ENCODE measurements around the gene HPS3. TPM values are rescaled to one million over a fixed set of nuclear protein-coding genes. Genes with fewer than 3 reads are reported as not detected.

The HPS3 gene
- total RNA-seq, 1 experiment from 2014 or later, result 20.9 TPM

GRCh38 chr3:149087208-149087607 is 42.2 kb upstream of the HPS3 start:
- no TSS peak for BruUV-seq (replicated peaks)
- TF ChIP-seq CTCF (IDR thresholded peaks at IDR 0.05; ENCODE audit: insufficient read depth in 1 of 2, low read depth in 1 of 2, low read length in 1 of 2, severe bottlenecking in 1 of 2, unreplicated experiment in 1 of 2), result no peak
- Histone ChIP-seq H3K36me3 (ENCODE audit: control insufficient read depth, insufficient read depth, low read length) (no peaks in the 10 kb centered on the region), H3K27me3 (replicated peaks; ENCODE audit: control insufficient read depth, insufficient read depth, low read length) (no peaks in the 10 kb centered on the region), H3K4me1 (peaks cover 15% of the 10 kb centered on the region), H3K9me3 (no peaks in the 10 kb centered on the region), H3K4me3 (ENCODE audit: low read depth, low read length) (no peak overlapping the region)
- intact Hi-C loops (cut with micrococcal nuclease; ENCODE audit: unreplicated experiment), result loop anchor here (5.0 kb wide), 1 partner anchor 95 kb away; the partner anchor contains the start of gene GYG1
- Mint-ChIP-seq H3K4me1 (ENCODE audit: low read depth, unreplicated experiment) (peaks cover 5% of the 10 kb centered on the region), H3K27ac (ENCODE audit: unreplicated experiment) (peak overlapping the region; percentile 82), H3K36me3 (ENCODE audit: insufficient read depth, unreplicated experiment) (peaks cover 21% of the 10 kb centered on the region), H3K27me3 (ENCODE audit: insufficient read depth, unreplicated experiment) (no peaks in the 10 kb centered on the region), H3K9me3 (ENCODE audit: unreplicated experiment) (no peaks in the 10 kb centered on the region), H3K4me3 (ENCODE audit: unreplicated experiment) (no peak overlapping the region)
- ChIA-PET POLR2A (no interaction called here), CTCF (no interaction called here)
- DNase-seq, result peak in 1 of 2 experiments; percentile 7

GRCh38 chr3:149089395-149089794 is 40.0 kb upstream of the HPS3 start:
- H3K27me3 ChIP-seq (replicated peaks; ENCODE audit: control insufficient read depth, insufficient read depth, low read length), result no peaks in the 10 kb centered on the region
- H3K4me1 Mint-ChIP-seq (ENCODE audit: low read depth, unreplicated experiment), result peaks cover 5% of the 10 kb centered on the region
- H3K4me3 ChIP-seq (ENCODE audit: low read depth, low read length), result no peak overlapping the region
- ChIA-PET POLR2A (no interaction called here), CTCF (no interaction called here)
- intact Hi-C loops (cut with micrococcal nuclease; ENCODE audit: unreplicated experiment), result loop anchor here (5.0 kb wide), 1 partner anchor 97 kb away; the partner anchor contains the start of gene GYG1
- H3K9me3 ChIP-seq, result no peaks in the 10 kb centered on the region
- no peaks in the 10 kb centered on the region for H3K9me3 Mint-ChIP-seq (ENCODE audit: unreplicated experiment)
- H3K36me3 Mint-ChIP-seq (ENCODE audit: insufficient read depth, unreplicated experiment), result peaks cover 11% of the 10 kb centered on the region
- peaks cover 14% of the 10 kb centered on the region for H3K4me1 ChIP-seq
- no peak for DNase-seq
- BruUV-seq (replicated peaks), result no TSS peak
- H3K27ac Mint-ChIP-seq (ENCODE audit: unreplicated experiment), result no peak overlapping the region
- no peaks in the 10 kb centered on the region for H3K36me3 ChIP-seq (ENCODE audit: control insufficient read depth, insufficient read depth, low read length)
- H3K4me3 Mint-ChIP-seq (ENCODE audit: unreplicated experiment), result no peak overlapping the region
- no peak for TF ChIP-seq CTCF (IDR thresholded peaks at IDR 0.05; ENCODE audit: insufficient read depth in 1 of 2, low read depth in 1 of 2, low read length in 1 of 2, severe bottlenecking in 1 of 2, unreplicated experiment in 1 of 2)
- no peaks in the 10 kb centered on the region for H3K27me3 Mint-ChIP-seq (ENCODE audit: insufficient read depth, unreplicated experiment)

- peaks cover 11% of the 10 kb centered on the region for H3K36me3 Mint-ChIP-seq (ENCODE audit: insufficient read depth, unreplicated experiment)
- intact Hi-C loops (cut with micrococcal nuclease; ENCODE audit: unreplicated experiment), result no loop called here
Measured at GRCh38 chr3:149090461-149090860, 39.0 kb upstream of the HPS3 start.

More at GRCh38 chr3:149090461-149090860, 39.0 kb upstream of the HPS3 start:
- Histone ChIP-seq H3K9me3 (no peaks in the 10 kb centered on the region), H3K4me1 (peaks cover 5% of the 10 kb centered on the region; the same call in 1 of the 2 replicates), H3K36me3 (ENCODE audit: control insufficient read depth, insufficient read depth, low read length) (no peaks in the 10 kb centered on the region), H3K27me3 (replicated peaks; ENCODE audit: control insufficient read depth, insufficient read depth, low read length) (no peaks in the 10 kb centered on the region), H3K4me3 (ENCODE audit: low read depth, low read length) (no peak overlapping the region)
- H3K9me3 Mint-ChIP-seq (ENCODE audit: unreplicated experiment), result no peaks in the 10 kb centered on the region
- H3K4me3 Mint-ChIP-seq (ENCODE audit: unreplicated experiment), result no peak overlapping the region
- H3K27ac Mint-ChIP-seq (ENCODE audit: unreplicated experiment), result no peak overlapping the region
- H3K27me3 Mint-ChIP-seq (ENCODE audit: insufficient read depth, unreplicated experiment), result no peaks in the 10 kb centered on the region
- H3K4me1 Mint-ChIP-seq (ENCODE audit: low read depth, unreplicated experiment), result peaks cover 5% of the 10 kb centered on the region
- no peak for TF ChIP-seq CTCF (IDR thresholded peaks at IDR 0.05; ENCODE audit: insufficient read depth in 1 of 2, low read depth in 1 of 2, low read length in 1 of 2, severe bottlenecking in 1 of 2, unreplicated experiment in 1 of 2)
- DNase-seq, result no peak
- POLR2A ChIA-PET, result no interaction called here
- CTCF ChIA-PET, result no interaction called here
- BruUV-seq (replicated peaks), result no TSS peak
